Fibroblast of the aortic adventitia (primary cell): ENCODE measurements around the gene ABLIM2. TPM values are rescaled to one million over a fixed set of nuclear protein-coding genes. Genes with fewer than 3 reads are reported as not detected.

Experiments
- DNase-seq: peaks from one replicate; pipeline ENCODE4 v3.0.0-alpha.2; 2010; ENCODE audit warnings: low read depth
- H3K4me3 ChIP-seq: 2 replicates; pipeline ENCODE4 v1.5.1; 2011; ENCODE audit warnings: low read depth, mild to moderate bottlenecking, control low read depth, low read length, moderate library complexity
- CTCF ChIP-seq: IDR thresholded peaks from 2 replicates; pipeline ENCODE4 v1.5.1; 2011; ENCODE audit warnings: mild to moderate bottlenecking, low read length, control low read depth, inconsistent platforms; ENCODE audit not compliant: insufficient read depth
- total RNA-seq: library from RNA; depleted of rRNA; stranded (reverse); fragments of >200 nt; gene quantifications from 2 replicates; pipeline ENCODE4 v1.2.3, GENCODE V29; 2012; ENCODE audit warnings: low replicate concordance

The ABLIM2 gene
- total RNA-seq, 1 donor: under 0.01 TPM

- TF ChIP-seq CTCF: no peak
- no peak for DNase-seq
- H3K4me3 ChIP-seq: no peak overlapping the region
Observed at GRCh38 chr4:8038719-8039251, 119.8 kb downstream of the ABLIM2 start.

- no peak for DNase-seq
- TF ChIP-seq CTCF: no peak
- no peak overlapping the region for H3K4me3 ChIP-seq
Observed at GRCh38 chr4:8038083-8038482, 120.5 kb downstream of the ABLIM2 start.

DNA sequence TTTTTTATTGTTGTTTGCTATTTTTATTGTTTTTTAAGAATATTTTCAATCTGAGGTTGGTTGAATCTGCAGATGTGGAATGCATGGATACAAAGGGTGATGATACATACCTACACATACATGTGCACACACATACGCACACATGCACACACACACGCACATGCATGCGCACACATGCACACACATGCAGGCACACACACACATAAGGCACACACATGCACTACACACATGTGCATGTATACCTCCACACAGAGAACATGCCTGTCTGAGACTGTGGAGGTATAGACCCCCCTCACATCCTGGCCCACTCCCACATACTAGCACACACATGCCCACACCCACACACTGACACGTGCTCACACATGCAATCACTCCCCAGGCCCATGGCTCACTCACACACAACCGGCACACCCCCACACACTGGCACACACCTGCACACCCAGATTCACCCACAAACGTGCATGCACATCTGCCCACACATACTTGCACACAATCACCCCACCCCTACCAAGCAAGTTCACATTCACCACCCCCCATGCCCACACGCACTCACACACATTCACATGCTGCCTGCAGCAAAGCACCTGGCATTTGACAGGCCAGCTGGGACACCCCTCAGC is 121.4 kb downstream of the ABLIM2 start:
- DNase-seq: no peak
- no peak for TF ChIP-seq CTCF
- no peak overlapping the region for H3K4me3 ChIP-seq

DNA sequence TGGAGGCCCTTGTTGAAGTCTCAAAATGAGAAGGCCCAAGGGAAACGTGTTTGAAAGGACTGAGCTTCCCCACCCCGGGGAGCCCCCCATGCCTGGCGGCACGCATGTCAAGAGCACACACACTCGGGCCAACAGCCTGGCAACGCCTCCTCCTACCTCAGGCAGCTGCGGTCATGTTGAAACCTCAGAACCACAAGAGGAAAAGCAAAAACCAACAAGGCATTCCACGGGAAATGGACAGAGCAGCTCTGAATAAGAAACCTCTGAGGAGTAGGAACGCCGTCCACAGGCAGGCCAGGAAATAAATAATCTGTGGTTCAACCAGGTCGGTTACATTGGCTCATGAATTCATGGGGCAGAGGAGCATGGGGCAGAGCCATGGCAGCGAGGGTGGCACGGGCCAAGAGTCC is 123.2 kb downstream of the ABLIM2 start:
- peak; percentile 40 for DNase-seq
- TF ChIP-seq CTCF: no peak
- H3K4me3 ChIP-seq: no peak overlapping the region

GRCh38 chr4:8033829-8034528 is 124.6 kb downstream of the ABLIM2 start:
- TF ChIP-seq CTCF: no peak
- H3K4me3 ChIP-seq: no peak overlapping the region
- no peak for DNase-seq

GRCh38 chr4:8033067-8033755 is 125.4 kb downstream of the ABLIM2 start:
- DNase-seq: no peak
- TF ChIP-seq CTCF: no peak
- no peak overlapping the region for H3K4me3 ChIP-seq
